Prostate gland (tissue), 2 donors: ENCODE data around the gene EFCAB8.

Experiments
- POLR2A ChIP-seq: fragments of 450-650 bp; IDR thresholded peaks from one replicate; pipeline ENCODE4 v1.6.1; 2016; ENCODE audit warnings: antibody characterized with exemption, mild to moderate bottlenecking
- TF ChIP-seq, protein P1 (sequence below), 4 experiments: fragments of 200-600 bp in 2 of 4; fragments of 450-650 bp in 2 of 4; sonication (generic) in 2 of 4; IDR thresholded peaks; 1 replicate in 3 of 4; 2 replicates in 1 of 4; pipeline ENCODE4 v1.5.1; 2016 to 2019; ENCODE audit warnings: antibody characterized with exemption in 4 of 4, mild to moderate bottlenecking in 2 of 4, moderate library complexity in 2 of 4

DNA sequence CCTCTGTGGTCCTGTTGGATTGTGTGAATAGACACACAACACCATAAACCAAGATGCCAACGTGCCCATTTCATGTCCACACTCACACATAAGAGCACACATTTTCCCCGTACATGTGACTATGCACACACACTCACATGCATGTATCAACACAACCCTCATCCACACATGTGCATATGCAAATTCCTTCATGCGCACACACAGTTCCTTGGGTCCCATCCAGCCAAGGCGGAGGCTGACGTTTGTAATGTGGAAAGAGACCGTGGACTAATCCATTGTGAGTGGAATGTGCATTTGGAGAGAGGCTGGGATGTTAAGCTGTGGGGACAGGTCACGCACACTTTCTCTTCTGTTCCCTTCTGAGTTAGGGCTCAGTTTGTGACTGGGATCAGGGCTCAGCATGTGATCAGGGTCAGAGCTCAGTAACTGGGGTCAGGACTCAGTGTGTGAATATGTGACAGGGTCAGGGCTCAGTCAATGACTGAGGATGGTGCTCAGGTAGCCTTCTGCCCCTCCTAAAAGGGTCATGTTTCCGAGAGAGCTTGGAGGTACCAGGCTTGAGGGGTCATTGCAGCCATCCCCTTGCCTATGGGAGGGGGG, 148.2 kb downstream of the EFCAB8 start:
- TF ChIP-seq, protein P1, sequence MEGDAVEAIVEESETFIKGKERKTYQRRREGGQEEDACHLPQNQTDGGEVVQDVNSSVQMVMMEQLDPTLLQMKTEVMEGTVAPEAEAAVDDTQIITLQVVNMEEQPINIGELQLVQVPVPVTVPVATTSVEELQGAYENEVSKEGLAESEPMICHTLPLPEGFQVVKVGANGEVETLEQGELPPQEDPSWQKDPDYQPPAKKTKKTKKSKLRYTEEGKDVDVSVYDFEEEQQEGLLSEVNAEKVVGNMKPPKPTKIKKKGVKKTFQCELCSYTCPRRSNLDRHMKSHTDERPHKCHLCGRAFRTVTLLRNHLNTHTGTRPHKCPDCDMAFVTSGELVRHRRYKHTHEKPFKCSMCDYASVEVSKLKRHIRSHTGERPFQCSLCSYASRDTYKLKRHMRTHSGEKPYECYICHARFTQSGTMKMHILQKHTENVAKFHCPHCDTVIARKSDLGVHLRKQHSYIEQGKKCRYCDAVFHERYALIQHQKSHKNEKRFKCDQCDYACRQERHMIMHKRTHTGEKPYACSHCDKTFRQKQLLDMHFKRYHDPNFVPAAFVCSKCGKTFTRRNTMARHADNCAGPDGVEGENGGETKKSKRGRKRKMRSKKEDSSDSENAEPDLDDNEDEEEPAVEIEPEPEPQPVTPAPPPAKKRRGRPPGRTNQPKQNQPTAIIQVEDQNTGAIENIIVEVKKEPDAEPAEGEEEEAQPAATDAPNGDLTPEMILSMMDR (IDR thresholded peaks at IDR 0.05), result no peak
- no peak for TF ChIP-seq POLR2A
